HEK293T (cell line): ENCODE results near the gene KRTAP10-10.

Experiments
- BHLHE40 ChIP-seq: fragments of 450-650 bp; IDR thresholded peaks from 2 replicates; pipeline ENCODE4 v1.6.1; 2016; ENCODE audit warnings: mild to moderate bottlenecking, moderate library complexity, borderline replicate concordance
- FOXA1 ChIP-seq: fragments of 450-650 bp; IDR thresholded peaks from 2 replicates; pipeline ENCODE4 v1.6.1; 2016; ENCODE audit warnings: mild to moderate bottlenecking
- FOXM1 ChIP-seq: fragments of 450-650 bp; IDR thresholded peaks from 2 replicates; pipeline ENCODE4 v1.6.1; 2017; ENCODE audit warnings: mild to moderate bottlenecking, borderline replicate concordance
- L3MBTL2 ChIP-seq: fragments of 450-650 bp; conservative IDR thresholded peaks from 2 replicates; pipeline ENCODE4 v1.6.1; 2016; ENCODE audit warnings: mild to moderate bottlenecking
- LEF1 ChIP-seq: fragments of 450-650 bp; IDR thresholded peaks from 2 replicates; pipeline ENCODE4 v1.6.1; 2017; ENCODE audit warnings: mild to moderate bottlenecking, borderline replicate concordance
- SP1 ChIP-seq: fragments of 450-650 bp; IDR thresholded peaks from 2 replicates; pipeline ENCODE4 v1.6.1; 2017

- TF ChIP-seq LEF1 (no peak), L3MBTL2 (no peak), FOXA1 (no peak), FOXM1 (no peak), BHLHE40 (no peak), SP1 (no peak)
Observed at GRCh38 chr21:44666401-44667320, 29.5 kb downstream of the KRTAP10-10 start, which contains the start of gene KRTAP12-2.
